Suprapubic skin (tissue), 4 donors: ENCODE data around the gene DOCK8. TPM values are rescaled to one million over a fixed set of nuclear protein-coding genes. Genes with fewer than 3 reads are reported as not detected.

ENCODE experiments used
- DNase-seq, 2 donors: peaks; one replicate each; pipeline ENCODE4 v3.0.0-alpha.2; 2019; ENCODE audit warnings: low spot score in 2 of 2
- H3K27ac ChIP-seq: fragments of 200-600 bp; sonication (generic); one replicate; pipeline ENCODE4 v1.5.1; 2019
- H3K27me3 ChIP-seq: fragments of 200-600 bp; sonication (generic); one replicate; pipeline ENCODE4 v1.5.1; 2019
- H3K36me3 ChIP-seq: fragments of 200-600 bp; sonication (generic); one replicate; pipeline ENCODE4 v1.5.1; 2019
- H3K4me1 ChIP-seq: fragments of 200-600 bp; sonication (generic); one replicate; pipeline ENCODE4 v1.5.1; 2019
- H3K4me3 ChIP-seq: fragments of 200-600 bp; sonication (generic); one replicate; pipeline ENCODE4 v1.5.1; 2019; ENCODE audit warnings: mild to moderate bottlenecking
- H3K9me3 ChIP-seq: fragments of 200-600 bp; sonication (generic); one replicate; pipeline ENCODE4 v1.5.1; 2019
- CTCF ChIP-seq, 2 donors: fragments of 200-600 bp in 1 of 2; fragments of 450-650 bp in 1 of 2; sonication (generic) in 1 of 2; IDR thresholded peaks; one replicate each; pipeline ENCODE4 v1.5.1; 2016 to 2019; ENCODE audit warnings: antibody characterized with exemption in 2 of 2, mild to moderate bottlenecking in 1 of 2, moderate library complexity in 1 of 2
- EP300 ChIP-seq: sonication (generic); formaldehyde crosslinking; IDR thresholded peaks from one replicate; pipeline ENCODE4 v1.6.1; 2017; ENCODE audit warnings: antibody characterized with exemption
- POLR2A ChIP-seq, 2 donors: fragments of 450-650 bp; IDR thresholded peaks; one replicate each; pipeline ENCODE4 v1.6.1; 2017; ENCODE audit warnings: antibody characterized with exemption in 2 of 2, mild to moderate bottlenecking in 2 of 2, moderate library complexity in 2 of 2
- POLR2AphosphoS5 ChIP-seq, 3 donors: sonication (generic); formaldehyde crosslinking; IDR thresholded peaks; one replicate each; pipeline ENCODE4 v1.6.1; 2017; ENCODE audit warnings: antibody characterized with exemption in 3 of 3
- WGBS: methylation state at CpG from one replicate; pipeline ENCODE4 v1.1.5; 2018; 5-methylcytosine and 5-hydroxymethylcytosine counted together
- total RNA-seq, 4 donors: library from RNA; depleted of rRNA; stranded (reverse); fragments of >200 nt; gene quantifications; one replicate each; pipeline ENCODE4 v1.1.0, GENCODE V29; 2016

The DOCK8 gene
- total RNA-seq, 4 donors from 2014 or later, result 4.1 to 13.3 (median 10.3) TPM

- no peaks in the 10 kb centered on the region for H3K36me3 ChIP-seq
- no peaks in the 10 kb centered on the region for H3K27me3 ChIP-seq
- H3K4me3 ChIP-seq, result no peak overlapping the region
- 83% methylated on average over 1 of the region's 1 CpG for WGBS
- DNase-seq, result no peak
- H3K9me3 ChIP-seq, result no peaks in the 10 kb centered on the region
- H3K27ac ChIP-seq, result no peak overlapping the region
- no peak for TF ChIP-seq CTCF (IDR thresholded peaks at IDR 0.05)
- TF ChIP-seq POLR2A (IDR thresholded peaks at IDR 0.05), result no peak
- TF ChIP-seq EP300, result no peak
- no peak for TF ChIP-seq POLR2AphosphoS5 (IDR thresholded peaks at IDR 0.05)
- no peaks in the 10 kb centered on the region for H3K4me1 ChIP-seq
Observed at GRCh38 chr9:268616-269015, 54.0 kb downstream of the DOCK8 start.

- Histone ChIP-seq H3K36me3 (no peaks in the 10 kb centered on the region), H3K9me3 (no peaks in the 10 kb centered on the region), H3K27me3 (no peaks in the 10 kb centered on the region), H3K27ac (no peak overlapping the region), H3K4me1 (no peaks in the 10 kb centered on the region), H3K4me3 (no peak overlapping the region)
- no peak for DNase-seq
- 94% methylated on average over 6 of the region's 6 CpGs for WGBS
- TF ChIP-seq POLR2A (IDR thresholded peaks at IDR 0.05) (no peak), EP300 (no peak), POLR2AphosphoS5 (IDR thresholded peaks at IDR 0.05) (no peak), CTCF (IDR thresholded peaks at IDR 0.05) (no peak)
Observed at GRCh38 chr9:269081-269711, 54.5 kb downstream of the DOCK8 start.

GRCh38 chr9:270657-271237 lies 56.1 kb downstream of the DOCK8 start:
- TF ChIP-seq EP300 (no peak), CTCF (IDR thresholded peaks at IDR 0.05) (no peak), POLR2A (IDR thresholded peaks at IDR 0.05) (no peak), POLR2AphosphoS5 (IDR thresholded peaks at IDR 0.05) (no peak)
- Histone ChIP-seq H3K27ac (no peak overlapping the region), H3K36me3 (no peaks in the 10 kb centered on the region), H3K27me3 (no peaks in the 10 kb centered on the region), H3K9me3 (no peaks in the 10 kb centered on the region), H3K4me1 (no peaks in the 10 kb centered on the region), H3K4me3 (no peak overlapping the region)
- DNase-seq, result no peak
- 76% methylated on average over 2 of the region's 2 CpGs for WGBS

GRCh38 chr9:272251-273213 lies 57.9 kb downstream of the DOCK8 start:
- Histone ChIP-seq H3K4me1 (no peaks in the 10 kb centered on the region), H3K27ac (no peak overlapping the region), H3K36me3 (no peaks in the 10 kb centered on the region), H3K4me3 (no peak overlapping the region), H3K9me3 (no peaks in the 10 kb centered on the region), H3K27me3 (no peaks in the 10 kb centered on the region)
- DNase-seq, result no peak
- peak in 1 of 2 donors; percentile 25 for TF ChIP-seq POLR2A (IDR thresholded peaks at IDR 0.05)
- no peak for TF ChIP-seq CTCF (IDR thresholded peaks at IDR 0.05)
- 78% methylated on average over 17 of the region's 17 CpGs for WGBS

- 85% methylated on average over 6 of the region's 6 CpGs for WGBS
- H3K36me3 ChIP-seq, result no peaks in the 10 kb centered on the region
- H3K27me3 ChIP-seq, result no peaks in the 10 kb centered on the region
- no peaks in the 10 kb centered on the region for H3K4me1 ChIP-seq
- peak overlapping the region; percentile 1 for H3K4me3 ChIP-seq
- DNase-seq, result no peak
- no peaks in the 10 kb centered on the region for H3K9me3 ChIP-seq
- H3K27ac ChIP-seq, result no peak overlapping the region
- no peak for TF ChIP-seq CTCF (IDR thresholded peaks at IDR 0.05)
- no peak for TF ChIP-seq EP300
- TF ChIP-seq POLR2AphosphoS5 (IDR thresholded peaks at IDR 0.05), result no peak
- TF ChIP-seq POLR2A (IDR thresholded peaks at IDR 0.05), result no peak
Observed at GRCh38 chr9:274406-274805, 59.7 kb downstream of the DOCK8 start.
